ENCODE results near the gene TRIM67.

DNA sequence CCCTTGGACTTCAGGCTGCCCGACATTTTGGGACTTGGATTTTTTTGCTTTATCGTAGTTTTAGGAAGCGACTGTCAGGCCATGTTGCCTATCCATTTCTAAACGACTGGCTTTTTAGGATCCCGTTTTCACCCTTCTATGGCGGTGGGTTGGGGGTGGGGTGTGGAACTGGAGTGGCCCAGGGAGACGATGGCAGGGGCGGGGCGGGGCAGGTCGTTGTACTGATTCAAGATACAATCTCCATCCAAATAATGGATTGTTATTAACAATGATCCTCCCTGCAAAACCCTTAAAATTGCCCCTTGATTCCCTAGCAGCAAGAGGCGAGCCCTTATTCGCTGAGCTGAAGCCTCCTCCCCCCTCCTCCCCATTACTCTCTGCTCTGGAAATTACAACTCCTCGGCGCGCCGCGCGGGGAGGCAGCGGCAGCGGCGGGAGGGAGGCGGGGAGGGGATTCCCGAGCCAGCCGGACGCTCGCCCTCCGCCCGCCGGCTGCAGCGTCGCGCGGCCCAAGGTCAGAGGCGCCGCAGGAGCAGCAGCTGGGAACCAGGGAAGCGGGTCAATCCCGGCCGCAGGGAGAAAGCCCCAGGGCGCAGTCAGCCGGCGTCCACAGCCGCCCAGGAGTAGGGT lies at the start of gene TRIM67:
- TF ChIP-seq ZNF76 (tag by site-specific recombination; IDR thresholded peaks at IDR 0.05; ENCODE audit: borderline replicate concordance, low read depth) (no peak), ZNF24 (tag by site-specific recombination; IDR thresholded peaks at IDR 0.05) (no peak), ZNF324 (tag by site-specific recombination; IDR thresholded peaks at IDR 0.05) (no peak), ZNF221 (tag by site-specific recombination; IDR thresholded peaks at IDR 0.05; ENCODE audit: borderline replicate concordance) (no peak), HOXA7 (CRISPR knock-in tag; IDR thresholded peaks at IDR 0.05; ENCODE audit: borderline replicate concordance) (no peak), REPIN1 (tag by site-specific recombination; IDR thresholded peaks at IDR 0.05; ENCODE audit: low read depth) (no peak), ZNF311 (tag by site-specific recombination; IDR thresholded peaks at IDR 0.05; ENCODE audit: borderline replicate concordance) (no peak), ZNF140 (tag by site-specific recombination; IDR thresholded peaks at IDR 0.05) (no peak), ZNF639 (tag by site-specific recombination; IDR thresholded peaks at IDR 0.05) (no peak)
- TF ChIP-seq, protein P1, sequence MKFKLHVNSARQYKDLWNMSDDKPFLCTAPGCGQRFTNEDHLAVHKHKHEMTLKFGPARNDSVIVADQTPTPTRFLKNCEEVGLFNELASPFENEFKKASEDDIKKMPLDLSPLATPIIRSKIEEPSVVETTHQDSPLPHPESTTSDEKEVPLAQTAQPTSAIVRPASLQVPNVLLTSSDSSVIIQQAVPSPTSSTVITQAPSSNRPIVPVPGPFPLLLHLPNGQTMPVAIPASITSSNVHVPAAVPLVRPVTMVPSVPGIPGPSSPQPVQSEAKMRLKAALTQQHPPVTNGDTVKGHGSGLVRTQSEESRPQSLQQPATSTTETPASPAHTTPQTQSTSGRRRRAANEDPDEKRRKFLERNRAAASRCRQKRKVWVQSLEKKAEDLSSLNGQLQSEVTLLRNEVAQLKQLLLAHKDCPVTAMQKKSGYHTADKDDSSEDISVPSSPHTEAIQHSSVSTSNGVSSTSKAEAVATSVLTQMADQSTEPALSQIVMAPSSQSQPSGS (tag by site-specific recombination; IDR thresholded peaks at IDR 0.05; ENCODE audit: low read depth): no peak
- TF ChIP-seq, protein P2, sequence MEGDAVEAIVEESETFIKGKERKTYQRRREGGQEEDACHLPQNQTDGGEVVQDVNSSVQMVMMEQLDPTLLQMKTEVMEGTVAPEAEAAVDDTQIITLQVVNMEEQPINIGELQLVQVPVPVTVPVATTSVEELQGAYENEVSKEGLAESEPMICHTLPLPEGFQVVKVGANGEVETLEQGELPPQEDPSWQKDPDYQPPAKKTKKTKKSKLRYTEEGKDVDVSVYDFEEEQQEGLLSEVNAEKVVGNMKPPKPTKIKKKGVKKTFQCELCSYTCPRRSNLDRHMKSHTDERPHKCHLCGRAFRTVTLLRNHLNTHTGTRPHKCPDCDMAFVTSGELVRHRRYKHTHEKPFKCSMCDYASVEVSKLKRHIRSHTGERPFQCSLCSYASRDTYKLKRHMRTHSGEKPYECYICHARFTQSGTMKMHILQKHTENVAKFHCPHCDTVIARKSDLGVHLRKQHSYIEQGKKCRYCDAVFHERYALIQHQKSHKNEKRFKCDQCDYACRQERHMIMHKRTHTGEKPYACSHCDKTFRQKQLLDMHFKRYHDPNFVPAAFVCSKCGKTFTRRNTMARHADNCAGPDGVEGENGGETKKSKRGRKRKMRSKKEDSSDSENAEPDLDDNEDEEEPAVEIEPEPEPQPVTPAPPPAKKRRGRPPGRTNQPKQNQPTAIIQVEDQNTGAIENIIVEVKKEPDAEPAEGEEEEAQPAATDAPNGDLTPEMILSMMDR (tag by site-specific recombination; IDR thresholded peaks at IDR 0.05): no peak
